Measurements from ENCODE around the gene GJB3.
A peak's percentile ranks its signal among the peaks of the same experiment; 100 is the strongest.

Gene GJB3

GRCh38 chr1:34828611-34829010, 47.6 kb downstream of the GJB3 start:
- intact Hi-C loops (cut with DNase I; ENCODE audit: low total_unique reads): no loop called here

GRCh38 chr1:34829250-34829649, 48.2 kb downstream of the GJB3 start:
- DNase-seq: peak; percentile 50 to 86
- Histone ChIP-seq H3K9me3 (no peaks in the 10 kb centered on the region), H3K27me3 (no peaks in the 10 kb centered on the region), H3K4me1 (peaks cover 0 to 99% (median 79%) of the 10 kb centered on the region in 4 donors), H3K4me3 (no peak overlapping the region), H3K36me3 (no peaks in the 10 kb centered on the region), H3K27ac (peak overlapping the region; percentile 76 to 83)
- no peak for TF ChIP-seq CTCF (IDR thresholded peaks at IDR 0.05)
- intact Hi-C loops (cut with DNase I; ENCODE audit: low total_unique reads): no loop called here

More at GRCh38 chr1:34828611-34829010, 47.6 kb downstream of the GJB3 start:
- Histone ChIP-seq H3K36me3 (no peaks in the 10 kb centered on the region), H3K27ac (peak overlapping the region; percentile 76 to 83), H3K4me3 (no peak overlapping the region), H3K4me1 (peaks cover 0 to 93% (median 74%) of the 10 kb centered on the region in 4 donors), H3K27me3 (no peaks in the 10 kb centered on the region), H3K9me3 (no peaks in the 10 kb centered on the region)
- no peak for DNase-seq
- no peak for TF ChIP-seq CTCF (IDR thresholded peaks at IDR 0.05)

- H3K9me3 ChIP-seq: no peaks in the 10 kb centered on the region
- no peak for TF ChIP-seq CTCF (IDR thresholded peaks at IDR 0.05)
- H3K4me3 ChIP-seq: no peak overlapping the region
- no peaks in the 10 kb centered on the region for H3K36me3 ChIP-seq
- H3K27ac ChIP-seq: peak overlapping the region; percentile 23 to 83
- H3K4me1 ChIP-seq: peaks cover 0 to 99% (median 77%) of the 10 kb centered on the region in 4 donors
- no peak for DNase-seq
- H3K27me3 ChIP-seq: no peaks in the 10 kb centered on the region
- intact Hi-C loops (cut with DNase I; ENCODE audit: low total_unique reads): no loop called here
Measured at GRCh38 chr1:34831721-34832246, 50.8 kb downstream of the GJB3 start.

- Histone ChIP-seq H3K36me3 (no peaks in the 10 kb centered on the region), H3K4me3 (no peak overlapping the region), H3K4me1 (peaks cover 0 to 99% (median 72%) of the 10 kb centered on the region in 4 donors), H3K27me3 (no peaks in the 10 kb centered on the region), H3K27ac (peak overlapping the region in 1 of 2 donors; percentile 83), H3K9me3 (no peaks in the 10 kb centered on the region)
- no peak for DNase-seq
- intact Hi-C loops (cut with DNase I; ENCODE audit: low total_unique reads): no loop called here
- no peak for TF ChIP-seq CTCF (IDR thresholded peaks at IDR 0.05)
Measured at GRCh38 chr1:34833711-34834110, 52.7 kb downstream of the GJB3 start.
